Parathyroid adenoma (tissue), 2 donors: ENCODE data around the gene IGFBP4.

Source experiments
- H2AFZ ChIP-seq: fragments of 300-600 bp; sonication (generic); one replicate; pipeline ENCODE4 v1.7.0; 2017; ENCODE audit warnings: antibody characterized with exemption, mild to moderate bottlenecking
- H3K27ac ChIP-seq: fragments of 300-600 bp; sonication (generic); one replicate; pipeline ENCODE4 v1.7.0; 2017
- H3K27me3 ChIP-seq: fragments of 300-600 bp; sonication (generic); one replicate; pipeline ENCODE4 v1.7.0; 2017; ENCODE audit warnings: low read length; ENCODE audit not compliant: control insufficient read depth, insufficient read depth
- H3K36me3 ChIP-seq: fragments of 300-600 bp; sonication (generic); one replicate; pipeline ENCODE4 v1.7.0; 2017; ENCODE audit warnings: low read length; ENCODE audit not compliant: control insufficient read depth, insufficient read depth
- H3K4me1 ChIP-seq: fragments of 300-600 bp; sonication (generic); one replicate; pipeline ENCODE4 v1.7.0; 2017; ENCODE audit warnings: control low read depth
- H3K4me2 ChIP-seq: fragments of 300-600 bp; sonication (generic); one replicate; pipeline ENCODE4 v1.7.0; 2017; ENCODE audit warnings: low read length
- H3K4me3 ChIP-seq: fragments of 300-600 bp; sonication (generic); one replicate; pipeline ENCODE4 v1.7.0; 2017; ENCODE audit warnings: low read depth, low read length
- H3K79me2 ChIP-seq: fragments of 300-600 bp; sonication (generic); one replicate; pipeline ENCODE4 v1.7.0; 2017; ENCODE audit warnings: control low read depth
- H3K9ac ChIP-seq: fragments of 300-600 bp; sonication (generic); one replicate; pipeline ENCODE4 v1.7.0; 2017; ENCODE audit warnings: mild to moderate bottlenecking
- H3K9me3 ChIP-seq: fragments of 300-600 bp; sonication (generic); one replicate; pipeline ENCODE4 v1.7.0; 2017; ENCODE audit warnings: low read length; ENCODE audit not compliant: control insufficient read depth
- CTCF ChIP-seq: fragments of 300-600 bp; sonication (generic); IDR thresholded peaks from one replicate; pipeline ENCODE4 v1.7.0; 2017; ENCODE audit warnings: antibody characterized with exemption, mild to moderate bottlenecking
- donor health status: primary hyperparathyroidism.

Gene IGFBP4

GRCh38 chr17:40478486-40478885 lies 35.2 kb downstream of the IGFBP4 start:
- Histone ChIP-seq H3K4me2 (no peak overlapping the region), H3K4me1 (no peaks in the 10 kb centered on the region), H3K9ac (no peak overlapping the region), H3K27me3 (no peaks in the 10 kb centered on the region), H3K4me3 (no peak overlapping the region), H3K36me3 (no peaks in the 10 kb centered on the region), H2AFZ (no peak overlapping the region), H3K79me2 (no peaks in the 10 kb centered on the region), H3K9me3 (no peaks in the 10 kb centered on the region), H3K27ac (no peak overlapping the region)
- no peak for TF ChIP-seq CTCF

- no peak overlapping the region for H3K4me3 ChIP-seq
- H3K36me3 ChIP-seq = no peaks in the 10 kb centered on the region
- no peak overlapping the region for H3K27ac ChIP-seq
- H3K9ac ChIP-seq = no peak overlapping the region
- H3K4me1 ChIP-seq = no peaks in the 10 kb centered on the region
- no peaks in the 10 kb centered on the region for H3K79me2 ChIP-seq
- no peak overlapping the region for H3K4me2 ChIP-seq
- H3K9me3 ChIP-seq = no peaks in the 10 kb centered on the region
- H3K27me3 ChIP-seq = no peaks in the 10 kb centered on the region
- no peak overlapping the region for H2AFZ ChIP-seq
- TF ChIP-seq CTCF = no peak
These were observed 36.7 kb downstream of the IGFBP4 start for GRCh38 chr17:40479754-40480480.

GRCh38 chr17:40480501-40481003 lies 37.3 kb downstream of the IGFBP4 start:
- H3K4me2 ChIP-seq = no peak overlapping the region
- no peak overlapping the region for H3K27ac ChIP-seq
- no peak overlapping the region for H3K9ac ChIP-seq
- H3K36me3 ChIP-seq = no peaks in the 10 kb centered on the region
- no peak for TF ChIP-seq CTCF
- no peaks in the 10 kb centered on the region for H3K4me1 ChIP-seq
- H3K27me3 ChIP-seq = no peaks in the 10 kb centered on the region
- no peaks in the 10 kb centered on the region for H3K79me2 ChIP-seq
- no peaks in the 10 kb centered on the region for H3K9me3 ChIP-seq
- H3K4me3 ChIP-seq = no peak overlapping the region
- H2AFZ ChIP-seq = no peak overlapping the region

GRCh38 chr17:40481106-40481505 lies 37.9 kb downstream of the IGFBP4 start:
- no peaks in the 10 kb centered on the region for H3K4me1 ChIP-seq
- no peaks in the 10 kb centered on the region for H3K9me3 ChIP-seq
- no peak overlapping the region for H3K4me3 ChIP-seq
- H3K36me3 ChIP-seq = no peaks in the 10 kb centered on the region
- no peaks in the 10 kb centered on the region for H3K27me3 ChIP-seq
- H3K9ac ChIP-seq = no peak overlapping the region
- no peak for TF ChIP-seq CTCF
- H2AFZ ChIP-seq = no peak overlapping the region
- no peak overlapping the region for H3K27ac ChIP-seq
- no peaks in the 10 kb centered on the region for H3K79me2 ChIP-seq
- no peak overlapping the region for H3K4me2 ChIP-seq

GRCh38 chr17:40482722-40483121 lies 39.5 kb downstream of the IGFBP4 start:
- Histone ChIP-seq H3K9me3 (no peaks in the 10 kb centered on the region), H2AFZ (no peak overlapping the region), H3K9ac (no peak overlapping the region), H3K4me1 (no peaks in the 10 kb centered on the region), H3K4me2 (no peak overlapping the region), H3K27me3 (no peaks in the 10 kb centered on the region), H3K27ac (no peak overlapping the region), H3K4me3 (no peak overlapping the region), H3K36me3 (no peaks in the 10 kb centered on the region), H3K79me2 (no peaks in the 10 kb centered on the region)
- no peak for TF ChIP-seq CTCF
